B cell (primary cell): ENCODE measurements around the gene CASP5. TPM values are rescaled to one million over a fixed set of nuclear protein-coding genes. Genes with fewer than 3 reads are reported as not detected.
"Not testable (repeated sequence)": the region's sequence is repeated elsewhere in the genome, so short reads cannot be mapped to it uniquely, and the experiment has no call there.

Source experiments
- ATAC-seq: fragments of 200-7000 bp; cut with Tn5 transposase; one replicate; pipeline ENCODE4 v1.10.0; 2021; ENCODE audit warnings: low read depth, mild to moderate bottlenecking, moderate number of reproducible peaks, moderate library complexity
- CTCF ChIA-PET: fragments of 350-600 bp; sonication (Branson Sonifier 250); formaldehyde crosslinking; loops from one replicate; lab custom pipeline; 2021; ENCODE audit warnings: antibody characterized with exemption, inconsistent platforms; lab: Charles Lee
- POLR2A ChIA-PET: fragments of 350-600 bp; sonication (Branson Sonifier 250); formaldehyde crosslinking; loops from one replicate; lab custom pipeline; 2021; ENCODE audit warnings: antibody characterized with exemption; lab: Charles Lee
- DNase-seq: peaks from one replicate; pipeline ENCODE4 v3.0.0; 2013
- H2AFZ ChIP-seq: 2 replicates; pipeline ENCODE4 v1.6.1; 2012; ENCODE audit warnings: mild to moderate bottlenecking, low read depth, low read length; ENCODE audit not compliant: insufficient read depth, poor library complexity, severe bottlenecking
- H3K27ac ChIP-seq, 2 donors: 1 replicate in 1 of 2; 2 replicates in 1 of 2; pipeline ENCODE4 v1.5.1; 2012 to 2013; ENCODE audit warnings: low read length in 2 of 2, mild to moderate bottlenecking in 2 of 2, moderate library complexity in 1 of 2
- H3K27me3 ChIP-seq, 4 experiments: fragments of 200-600 bp in 1 of 4; sonication (generic) in 1 of 4; replicated peaks in 1 of 4; 1 replicate in 2 of 4; 2 replicates in 2 of 4; pipeline versions ENCODE4 v1.6.1 to v1.7.0; 2013 to 2016; ENCODE audit warnings: low read length in 3 of 4, mild to moderate bottlenecking in 2 of 4, mixed read lengths in 1 of 4, moderate library complexity in 1 of 4; ENCODE audit not compliant: insufficient read depth in 4 of 4, control insufficient read depth in 3 of 4; ENCODE audit errors: control extremely low read depth in 1 of 4
- H3K36me3 ChIP-seq, 2 experiments: replicated peaks in 1 of 2; 1 replicate in 1 of 2; 2 replicates in 1 of 2; pipeline versions ENCODE4 v1.6.1 to v1.7.1; 2013; ENCODE audit warnings: low read length in 1 of 2; ENCODE audit not compliant: insufficient read depth in 2 of 2, control insufficient read depth in 1 of 2; ENCODE audit errors: control extremely low read depth in 1 of 2, extremely low read depth in 1 of 2
- H3K4me1 ChIP-seq, 2 donors: fragments of 200-600 bp in 1 of 2; sonication (generic) in 1 of 2; 1 replicate in 1 of 2; 2 replicates in 1 of 2; pipeline versions ENCODE4 v1.5.1 to v1.6.1; 2013 to 2017; ENCODE audit warnings: low read length in 2 of 2; ENCODE audit not compliant: control insufficient read depth in 2 of 2, insufficient read depth in 2 of 2
- H3K4me2 ChIP-seq: replicated peaks from 2 replicates; pipeline ENCODE3; 2012; ENCODE audit warnings: mild to moderate bottlenecking, low read depth, low read length; ENCODE audit not compliant: poor library complexity, severe bottlenecking
- H3K4me3 ChIP-seq, 5 experiments: fragments of 200-600 bp in 1 of 5; sonication (generic) in 1 of 5; 1 replicate in 3 of 5; 2 replicates in 2 of 5; pipeline versions ENCODE4 v1.5.1 to v1.7.0; 2011 to 2016; ENCODE audit warnings: low read length in 4 of 5, mild to moderate bottlenecking in 4 of 5, low read depth in 2 of 5, control low read depth in 1 of 5, moderate library complexity in 1 of 5; ENCODE audit not compliant: insufficient read depth in 1 of 5; ENCODE audit errors: control extremely low read depth in 1 of 5, extremely low read depth in 1 of 5
- H3K79me2 ChIP-seq: fragments of 200-600 bp; sonication (generic); one replicate; pipeline ENCODE4 v1.6.0; 2016; ENCODE audit warnings: low read length; ENCODE audit not compliant: control insufficient read depth, insufficient read depth
- H3K9ac ChIP-seq: fragments of 200-600 bp; sonication (generic); 2 replicates; pipeline ENCODE4 v1.6.1; 2017; ENCODE audit warnings: mild to moderate bottlenecking, low read length, moderate library complexity
- H3K9me3 ChIP-seq, 3 donors: one replicate each; pipeline versions ENCODE4 v1.6.1 to v1.7.1; 2013; ENCODE audit warnings: low read length in 2 of 3; ENCODE audit not compliant: control insufficient read depth in 2 of 3, insufficient read depth in 1 of 3; ENCODE audit errors: control extremely low read depth in 1 of 3
- H4K20me1 ChIP-seq: 2 replicates; pipeline ENCODE4 v1.6.0; 2012; ENCODE audit warnings: mild to moderate bottlenecking, low read length; ENCODE audit not compliant: insufficient read depth, control insufficient read depth, poor library complexity, severe bottlenecking
- H3K27ac Mint-ChIP-seq: one replicate; pipeline ENCODE4 v1.8.0; 2021; ENCODE audit warnings: mixed read lengths
- H3K27me3 Mint-ChIP-seq: one replicate; pipeline ENCODE4 v1.8.0; 2021; ENCODE audit warnings: mixed read lengths
- H3K4me1 Mint-ChIP-seq: one replicate; pipeline ENCODE4 v1.8.0; 2021; ENCODE audit warnings: mixed read lengths
- H3K4me3 Mint-ChIP-seq: one replicate; pipeline ENCODE4 v1.8.0; 2021; ENCODE audit warnings: mixed read lengths
- H3K9me3 Mint-ChIP-seq: one replicate; pipeline ENCODE4 v1.8.0; 2022; ENCODE audit warnings: mixed read lengths; ENCODE audit not compliant: insufficient read depth
- CTCF ChIP-seq: fragments of 200-600 bp; IDR thresholded peaks from one replicate; pipeline ENCODE4 v1.8.0; 2022; ENCODE audit warnings: antibody characterized with exemption, mild to moderate bottlenecking
- EZH2 ChIP-seq: IDR thresholded peaks from 2 replicates; pipeline ENCODE4 v1.6.1; 2012; ENCODE audit warnings: borderline replicate concordance, low read depth, mild to moderate bottlenecking, moderate library complexity, low read length; ENCODE audit not compliant: insufficient read depth, poor library complexity, severe bottlenecking
- WGBS: methylation state at CpG from one replicate; pipeline ENCODE4 v1.1.5; 2013; ENCODE audit warnings: missing lambda C conversion rate; ENCODE audit not compliant: insufficient coverage; 5-methylcytosine and 5-hydroxymethylcytosine counted together
- intact Hi-C: fragments of 100-400 bp; cut with micrococcal nuclease; formaldehyde crosslinking; loops from one replicate; pipeline ENCODE4 v1.10.0; 2022
- polyA plus RNA-seq: library from polyadenylated mRNA; depleted of rRNA; stranded (reverse); fragments of >200 nt; gene quantifications from 2 replicates; pipeline ENCODE4 v1.2.3, GENCODE V29; 2012
- total RNA-seq, 2 donors: library from RNA; stranded (reverse); fragments of 120-200 nt in 1 of 2; gene quantifications; 1 replicate in 1 of 2; 2 replicates in 1 of 2; pipeline versions ENCODE4 v1.2.3 to v1.2.4, GENCODE V29; 2013 to 2022

CASP5 gene
- total and polyA plus RNA-seq, 2 donors (not counting 1 experiment from before 2014, with no cell fraction given) = 0.09 TPM; not detected in 1

DNA sequence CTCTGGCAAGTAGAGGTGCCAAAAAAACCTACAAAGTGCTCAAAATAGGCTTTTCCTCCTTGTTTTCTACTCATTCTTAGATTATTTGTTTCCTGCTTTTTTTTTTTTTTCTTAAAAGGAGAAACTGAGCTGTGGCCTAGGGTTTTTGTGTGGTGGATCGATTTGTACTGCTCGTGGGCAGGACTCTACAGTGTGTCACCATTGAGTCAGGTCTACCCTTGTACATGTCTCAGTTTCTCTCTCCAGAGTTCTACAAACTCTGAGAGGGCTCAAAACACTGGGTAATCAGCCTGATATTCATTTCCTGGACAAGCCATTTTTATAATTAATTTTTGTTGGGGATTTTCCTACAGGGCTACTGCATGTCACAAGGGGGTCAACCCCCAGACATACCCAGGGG is 49.4 kb downstream of the CASP5 start:
- POLR2A ChIA-PET = no interaction called here
- no peak for ATAC-seq

GRCh38 chr11:104972924-104973323 is 50.0 kb downstream of the CASP5 start:
- H3K4me3 Mint-ChIP-seq, H3K27me3 ChIP-seq, H3K9me3 ChIP-seq, H3K9ac ChIP-seq, H3K27me3 Mint-ChIP-seq, H4K20me1 ChIP-seq, H3K9me3 Mint-ChIP-seq, ATAC-seq, H3K79me2 ChIP-seq, H3K36me3 ChIP-seq, DNase-seq, POLR2A ChIA-PET, H3K4me1 ChIP-seq, intact Hi-C loops, H2AFZ ChIP-seq, H3K4me2 ChIP-seq, H3K4me3 ChIP-seq, H3K27ac Mint-ChIP-seq, CTCF ChIA-PET, H3K4me1 Mint-ChIP-seq, H3K27ac ChIP-seq: not testable (repeated sequence)
- 98% methylated on average over 7 of the region's 8 CpGs for WGBS

More for the DNA sequence above, 49.4 kb downstream of the CASP5 start:
- TF ChIP-seq EZH2 (no peak), CTCF (no peak)
- Histone ChIP-seq H3K36me3 (no peaks in the 10 kb centered on the region), H3K4me2 (no peak overlapping the region), H3K9me3 (peaks cover 0 to 5% (median 4%) of the 10 kb centered on the region in 3 donors), H3K79me2 (no peaks in the 10 kb centered on the region), H3K9ac (no peak overlapping the region), H4K20me1 (no peaks in the 10 kb centered on the region), H3K27me3 (no peaks in the 10 kb centered on the region), H2AFZ (no peak overlapping the region), H3K4me1 (peaks cover 4 to 7% of the 10 kb centered on the region in 2 donors), H3K27ac (no peak overlapping the region), H3K4me3 (no peak overlapping the region)
- CTCF ChIA-PET = no interaction called here
- no peaks in the 10 kb centered on the region for H3K27me3 Mint-ChIP-seq
- H3K4me3 Mint-ChIP-seq = no peak overlapping the region
- no peak overlapping the region for H3K27ac Mint-ChIP-seq
- H3K9me3 Mint-ChIP-seq = no peaks in the 10 kb centered on the region
- intact Hi-C loops = no loop called here
- H3K4me1 Mint-ChIP-seq = peaks cover 2% of the 10 kb centered on the region
- DNase-seq = no peak
- WGBS = 86% methylated on average over 2 of the region's 2 CpGs
